GM18505 (cell line): ENCODE data around the gene TSEN54.
A peak's percentile ranks its signal among the peaks of the same experiment; 100 is the strongest.
"Not testable (repeated sequence)": the region's sequence is repeated elsewhere in the genome, so short reads cannot be mapped to it uniquely, and the experiment has no call there.

Experiments
- ATAC-seq: cut with Tn5 transposase; IDR thresholded peaks from one replicate; pipeline ENCODE4 v1.9.1; 2021; ENCODE audit not compliant: unreplicated experiment
- POLR2A ChIP-seq: IDR thresholded peaks from 4 replicates; pipeline ENCODE4 v1.6.1; 2011; ENCODE audit warnings: borderline replicate concordance; ENCODE audit not compliant: insufficient read depth, insufficient read length; ENCODE audit errors: extremely low read depth

Gene TSEN54

DNA sequence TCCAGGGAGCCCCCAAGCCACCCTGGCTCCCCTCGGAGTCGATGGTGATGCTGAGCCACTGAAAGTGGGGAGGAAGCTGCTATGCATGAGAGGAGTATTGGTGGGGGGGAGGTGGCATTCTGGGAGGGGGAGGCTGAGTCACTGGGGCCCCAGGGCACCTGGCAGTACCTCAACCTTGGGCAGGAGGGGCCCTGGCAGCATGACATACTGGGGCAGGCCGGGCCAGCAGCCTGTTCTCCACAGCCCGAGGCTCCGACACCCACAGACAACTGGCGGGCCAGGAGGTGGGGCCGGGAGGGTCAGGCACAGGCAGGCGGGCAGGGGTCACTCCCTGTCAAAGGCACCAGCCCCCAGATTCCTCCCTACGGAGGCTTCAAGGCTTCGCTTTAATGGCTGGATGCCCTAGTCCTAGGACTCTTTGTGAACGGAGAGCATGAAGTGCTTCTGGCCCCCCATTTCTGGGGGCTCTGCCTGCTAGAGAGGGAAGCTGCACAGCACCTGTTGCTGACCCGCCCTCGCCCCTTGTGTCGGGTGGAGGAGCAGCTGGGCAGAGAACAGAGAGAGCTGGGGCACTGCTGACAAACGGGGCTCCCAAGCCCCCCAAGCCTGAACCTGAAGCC lies 1.9 kb upstream of the TSEN54 start:
- no peak for TF ChIP-seq POLR2A
- no peak for ATAC-seq

DNA sequence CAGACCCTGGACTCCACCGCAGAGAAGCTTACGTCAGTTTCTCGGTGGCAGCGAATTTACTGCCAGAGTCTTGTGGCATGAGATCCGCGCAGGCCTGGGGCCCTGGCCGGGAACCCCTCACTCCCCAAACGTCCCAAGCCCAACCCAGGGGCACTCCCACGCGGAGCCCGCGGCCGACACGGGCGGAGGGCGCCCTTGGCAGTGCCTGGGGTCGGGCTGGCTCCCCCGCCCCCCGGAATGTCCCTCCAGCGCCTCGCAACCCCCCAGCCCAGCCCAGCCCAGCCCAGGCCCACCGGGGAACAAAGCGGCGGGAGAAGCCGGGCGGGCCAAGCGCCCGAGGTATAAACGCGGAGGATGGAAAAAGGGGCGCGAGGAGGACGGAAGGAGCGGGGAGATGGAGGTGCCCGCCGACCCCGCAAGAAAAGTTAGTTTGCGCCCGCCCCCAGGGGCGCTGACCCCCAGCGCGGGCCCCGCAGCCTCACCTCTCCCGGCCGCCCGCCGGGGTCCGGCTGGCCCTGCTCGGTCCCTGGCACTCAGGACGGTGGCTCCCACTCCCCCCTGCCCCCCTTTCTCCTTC lies 1.3 kb upstream of the TSEN54 start:
- no peak for ATAC-seq
- no peak for TF ChIP-seq POLR2A

DNA sequence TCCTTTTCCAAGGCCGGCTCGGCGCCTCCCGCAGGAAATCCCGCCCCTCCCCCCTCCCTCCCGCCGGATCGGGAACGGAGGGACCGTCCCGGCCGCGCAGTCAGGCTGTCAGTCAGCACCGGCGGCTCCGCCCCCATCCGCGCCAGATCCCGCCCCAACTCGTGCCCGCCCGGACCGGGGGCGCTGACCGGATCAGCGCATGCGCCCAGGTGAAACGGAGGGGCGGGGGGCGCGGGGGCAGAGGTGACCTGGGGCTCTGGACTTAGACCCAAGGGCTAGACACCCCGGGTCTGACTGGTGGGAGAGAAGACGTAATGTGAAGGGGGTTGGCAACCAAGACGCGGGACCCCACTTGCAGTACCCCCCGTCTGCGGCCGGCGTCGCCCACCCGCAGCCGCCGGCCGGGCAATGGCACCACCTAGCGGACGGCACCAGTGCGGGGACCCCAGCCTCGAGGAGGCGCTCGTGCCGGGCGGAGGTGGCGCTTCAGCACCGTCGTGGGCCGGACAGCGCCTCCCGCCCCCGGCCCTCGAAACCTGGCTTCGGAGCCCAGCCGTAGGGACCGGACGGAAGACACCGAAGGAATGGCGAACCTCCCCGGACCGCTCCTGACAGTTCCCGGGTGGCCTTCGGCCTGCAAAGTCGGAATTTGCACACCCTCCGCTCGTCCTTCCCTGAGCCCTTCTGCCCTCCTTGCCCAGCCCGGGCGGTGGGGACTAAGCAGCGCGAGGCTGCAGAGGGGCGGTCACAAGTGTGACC lies 653 bp upstream of the TSEN54 start, which contains the start of gene CASKIN2:
TSS of gene CASKIN2 (minus strand) at position 42 of the 759 bp plus-strand sequence. CDS start 1,733 bp downstream, outside the sequence.
- no peak for TF ChIP-seq POLR2A
- ATAC-seq = peak; percentile 47

DNA sequence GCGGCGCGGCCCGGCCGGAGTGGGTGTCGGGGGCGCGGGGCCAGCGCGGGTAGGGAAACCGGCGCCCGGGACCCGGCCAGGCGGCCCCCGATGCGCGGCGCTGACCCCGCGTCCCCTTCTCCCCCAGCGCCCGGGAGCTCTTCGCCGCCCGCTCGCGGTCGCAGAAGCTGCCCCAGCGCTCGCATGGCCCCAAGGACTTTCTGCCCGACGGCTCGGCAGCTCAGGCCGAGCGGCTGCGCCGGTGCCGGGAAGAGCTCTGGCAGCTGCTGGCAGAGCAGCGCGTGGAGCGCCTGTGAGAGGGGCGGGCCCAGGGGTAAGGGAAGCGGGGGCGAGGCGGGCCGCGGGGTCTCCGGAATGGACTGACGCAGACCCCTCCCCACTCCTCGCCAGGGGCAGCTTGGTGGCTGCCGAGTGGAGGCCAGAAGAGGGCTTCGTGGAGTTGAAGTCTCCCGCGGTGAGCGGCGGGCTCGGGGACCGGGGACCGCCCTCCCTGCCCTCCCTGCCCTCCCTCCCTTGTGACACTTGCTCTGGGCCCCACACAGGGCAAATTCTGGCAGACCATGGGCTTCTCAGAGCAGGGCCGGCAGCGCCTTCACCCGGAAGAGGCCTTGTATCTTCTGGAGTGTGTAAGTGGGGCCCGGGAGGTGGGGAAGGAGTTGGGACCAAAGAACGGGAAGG lies 430 bp downstream of the TSEN54 start:
- peak; percentile 18 for ATAC-seq
- TF ChIP-seq POLR2A = no peak

DNA sequence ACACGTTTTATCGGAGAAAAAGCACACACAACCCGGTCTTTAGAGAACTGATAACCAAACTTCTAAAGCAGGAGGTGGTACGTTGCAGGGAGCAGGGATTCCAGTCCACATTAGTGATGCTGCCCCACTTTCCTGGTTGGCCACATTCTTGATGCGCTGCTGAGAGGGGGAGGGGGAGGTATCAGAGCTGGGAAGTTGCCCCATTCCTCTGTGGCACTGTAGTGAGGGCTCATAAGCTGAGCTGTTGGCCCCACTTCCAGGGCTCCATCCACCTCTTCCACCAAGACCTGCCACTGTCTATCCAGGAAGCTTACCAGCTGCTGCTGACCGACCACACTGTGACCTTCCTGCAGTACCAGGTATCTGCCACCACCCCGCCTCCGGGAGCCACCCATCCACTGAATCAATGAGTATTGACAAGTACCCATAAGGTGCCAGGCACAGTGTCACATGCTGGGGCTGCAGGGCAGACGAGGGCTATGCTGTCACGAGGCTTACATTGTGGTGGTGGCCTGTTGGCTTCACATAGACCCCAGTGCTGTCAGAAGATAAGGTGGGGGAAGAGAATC lies 1.1 kb downstream of the TSEN54 start:
- ATAC-seq = no peak
- no peak for TF ChIP-seq POLR2A

DNA sequence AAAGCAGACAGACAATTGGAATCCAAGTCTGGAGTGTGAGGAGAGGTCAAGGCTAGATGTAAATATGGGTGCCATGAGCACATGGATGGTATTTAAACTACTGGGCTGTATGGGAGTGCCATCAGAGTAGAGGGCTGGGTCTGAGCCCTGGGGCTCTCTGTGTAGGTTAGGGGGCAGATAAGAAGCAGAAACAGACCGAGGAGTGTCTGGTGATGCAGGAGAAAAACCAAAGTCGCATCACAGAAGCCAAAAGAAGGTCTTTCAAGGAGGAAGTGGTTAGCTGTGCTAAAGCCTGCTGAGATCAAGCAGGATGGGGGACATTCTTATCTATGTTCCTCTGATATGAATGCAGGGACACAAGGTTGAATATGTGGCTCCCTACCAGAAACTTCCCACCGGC lies 1.9 kb downstream of the TSEN54 start:
- no peak for TF ChIP-seq POLR2A
- ATAC-seq = no peak

DNA sequence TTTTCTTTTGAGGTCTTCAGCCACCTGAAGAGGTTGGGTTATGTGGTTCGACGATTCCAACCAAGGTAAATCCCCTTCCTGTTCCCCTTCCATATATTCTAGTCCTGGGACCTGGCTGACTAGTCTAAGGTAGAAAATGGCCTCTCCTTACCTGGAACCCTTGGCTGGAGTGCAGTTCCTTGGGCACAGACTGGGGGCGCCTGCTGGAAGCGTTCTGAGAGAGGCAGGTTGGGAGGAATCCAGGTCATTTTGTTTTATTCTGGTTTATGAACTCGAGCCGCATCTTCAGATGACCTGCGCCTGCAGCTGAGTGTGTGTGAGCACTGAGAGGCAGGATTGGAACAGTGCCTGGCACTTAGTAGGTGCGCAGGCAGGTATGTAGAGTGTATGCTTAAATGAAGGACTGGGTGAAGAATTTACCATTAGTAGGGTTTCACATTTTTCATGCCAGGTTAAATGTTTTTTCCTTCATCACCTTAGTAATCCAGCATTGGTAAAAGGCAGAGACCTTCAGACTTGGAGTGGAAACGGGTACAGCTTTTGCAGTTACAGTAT lies 2.7 kb downstream of the TSEN54 start:
- no peak for ATAC-seq
- no peak for TF ChIP-seq POLR2A

DNA sequence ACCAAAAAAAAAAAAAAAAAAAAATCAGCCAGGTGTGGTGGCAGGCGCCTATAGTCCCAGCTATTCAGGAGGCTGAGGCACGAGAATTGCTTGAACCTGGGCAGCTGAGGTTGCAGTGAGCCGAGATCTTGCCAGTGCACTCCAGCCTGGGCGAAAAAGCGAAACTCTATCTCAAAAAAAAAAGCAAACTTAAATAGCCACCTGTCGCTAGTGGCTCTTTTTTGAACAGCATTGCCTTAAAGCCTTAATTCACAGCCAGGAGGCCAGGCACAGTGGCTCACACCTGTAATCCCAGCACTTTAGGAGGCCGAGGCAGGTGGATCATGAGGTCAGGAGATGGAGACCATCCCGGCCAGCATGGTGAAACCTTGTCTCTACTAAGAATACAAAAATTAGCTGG lies 4.1 kb downstream of the TSEN54 start:
- not testable (repeated sequence) for ATAC-seq

DNA sequence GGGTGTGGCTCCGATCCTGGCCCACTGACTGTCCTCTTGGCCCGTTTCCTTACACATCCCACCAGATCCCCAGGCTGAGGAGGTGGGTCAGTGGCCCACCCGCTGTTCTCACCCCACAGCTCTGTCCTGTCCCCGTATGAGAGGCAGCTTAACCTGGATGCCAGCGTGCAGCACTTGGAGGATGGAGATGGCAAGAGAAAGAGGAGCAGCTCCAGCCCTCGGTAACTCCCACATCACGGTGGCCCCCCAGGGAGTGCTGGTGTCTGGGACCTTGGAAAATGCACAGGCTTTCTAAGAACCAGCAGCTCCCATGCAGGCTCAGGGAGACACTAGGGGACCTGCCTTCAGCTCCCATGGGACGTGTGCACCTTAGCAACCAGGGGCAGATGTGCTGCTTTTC lies 5.0 kb downstream of the TSEN54 start:
- no peak for ATAC-seq
- no peak for TF ChIP-seq POLR2A

DNA sequence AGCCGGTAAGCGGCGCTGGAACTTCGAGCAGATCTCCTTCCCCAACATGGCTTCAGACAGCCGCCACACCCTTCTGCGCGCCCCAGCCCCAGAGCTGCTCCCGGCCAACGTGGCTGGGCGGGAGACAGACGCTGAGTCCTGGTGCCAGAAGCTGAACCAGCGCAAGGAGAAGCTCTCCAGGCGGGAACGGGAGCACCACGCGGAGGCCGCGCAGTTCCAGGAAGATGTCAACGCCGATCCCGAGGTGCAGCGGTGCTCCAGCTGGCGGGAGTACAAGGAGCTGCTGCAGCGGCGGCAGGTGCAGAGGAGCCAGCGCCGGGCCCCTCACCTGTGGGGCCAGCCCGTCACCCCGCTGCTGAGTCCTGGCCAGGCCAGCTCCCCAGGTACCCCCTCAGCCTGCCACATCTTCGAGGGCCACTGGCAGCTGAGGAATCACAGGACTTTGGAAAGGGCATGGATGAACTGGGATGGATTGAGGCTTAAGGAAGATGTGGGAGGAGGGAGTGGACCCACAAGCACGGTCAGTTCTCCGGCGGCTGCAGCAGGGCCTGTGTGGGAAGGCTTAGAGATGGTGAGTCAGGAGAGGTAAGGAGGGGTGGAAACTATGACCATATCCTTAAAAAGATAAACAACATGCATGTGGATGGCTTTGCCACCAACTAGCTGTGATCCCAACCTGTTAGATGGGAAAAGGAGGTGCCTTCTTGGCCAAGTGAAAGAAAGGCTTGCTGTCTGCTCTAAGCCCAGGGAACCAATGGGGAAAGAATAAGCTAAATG lies 5.8 kb downstream of the TSEN54 start:
- no peak for ATAC-seq
- TF ChIP-seq POLR2A = no peak

DNA sequence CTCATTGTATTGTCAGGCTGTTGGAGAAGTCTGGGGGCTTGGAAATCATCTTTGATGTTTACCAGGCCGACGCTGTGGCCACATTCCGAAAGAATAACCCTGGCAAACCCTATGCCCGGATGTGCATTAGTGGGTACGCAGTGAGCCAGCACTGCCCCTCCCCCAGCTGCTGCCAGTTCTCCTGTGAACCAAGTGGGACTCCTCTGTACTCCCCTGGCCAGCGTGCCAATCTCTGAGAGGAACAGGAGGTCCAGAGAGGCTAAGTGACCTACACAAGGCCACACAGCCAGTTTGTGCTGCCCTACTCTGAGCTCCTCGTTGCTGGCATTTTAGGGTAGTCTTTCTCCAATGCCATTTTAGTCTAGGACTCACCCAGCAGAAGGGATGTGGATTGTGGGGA lies 7.3 kb downstream of the TSEN54 start:
- TF ChIP-seq POLR2A = no peak
- ATAC-seq = no peak

DNA sequence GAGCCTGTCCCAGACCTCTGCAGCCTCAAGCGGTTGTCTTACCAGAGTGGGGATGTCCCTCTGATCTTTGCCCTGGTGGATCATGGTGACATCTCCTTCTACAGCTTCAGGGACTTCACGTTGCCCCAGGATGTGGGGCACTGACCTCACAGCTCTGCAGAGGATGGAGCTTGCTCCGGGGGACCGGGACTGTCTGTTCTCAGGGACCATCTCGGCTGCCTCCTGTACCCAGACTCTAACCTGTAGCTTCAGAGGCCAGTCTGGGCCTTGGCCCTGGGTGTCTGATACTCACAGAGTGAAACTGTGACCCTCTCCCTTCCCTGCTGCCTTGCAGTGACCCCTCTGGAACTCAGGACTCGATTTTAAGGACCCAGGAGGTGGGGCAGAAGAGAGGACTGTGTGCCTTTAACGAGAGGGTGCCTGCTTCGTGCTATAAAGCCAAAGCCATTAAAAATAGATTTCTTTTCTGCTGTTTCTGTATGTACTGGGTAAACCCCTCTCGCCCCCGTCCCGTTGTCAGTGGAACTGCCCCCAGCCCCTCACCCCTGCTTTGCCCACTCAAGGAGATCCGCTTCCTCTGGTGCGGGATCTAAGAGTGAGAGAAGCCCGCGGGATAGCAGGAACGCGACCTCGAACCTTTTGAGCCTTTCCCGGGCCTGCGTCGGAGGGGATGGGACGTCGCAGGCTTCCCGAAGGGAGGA lies 8.1 kb downstream of the TSEN54 start:
- ATAC-seq = no peak
- TF ChIP-seq POLR2A = no peak

DNA sequence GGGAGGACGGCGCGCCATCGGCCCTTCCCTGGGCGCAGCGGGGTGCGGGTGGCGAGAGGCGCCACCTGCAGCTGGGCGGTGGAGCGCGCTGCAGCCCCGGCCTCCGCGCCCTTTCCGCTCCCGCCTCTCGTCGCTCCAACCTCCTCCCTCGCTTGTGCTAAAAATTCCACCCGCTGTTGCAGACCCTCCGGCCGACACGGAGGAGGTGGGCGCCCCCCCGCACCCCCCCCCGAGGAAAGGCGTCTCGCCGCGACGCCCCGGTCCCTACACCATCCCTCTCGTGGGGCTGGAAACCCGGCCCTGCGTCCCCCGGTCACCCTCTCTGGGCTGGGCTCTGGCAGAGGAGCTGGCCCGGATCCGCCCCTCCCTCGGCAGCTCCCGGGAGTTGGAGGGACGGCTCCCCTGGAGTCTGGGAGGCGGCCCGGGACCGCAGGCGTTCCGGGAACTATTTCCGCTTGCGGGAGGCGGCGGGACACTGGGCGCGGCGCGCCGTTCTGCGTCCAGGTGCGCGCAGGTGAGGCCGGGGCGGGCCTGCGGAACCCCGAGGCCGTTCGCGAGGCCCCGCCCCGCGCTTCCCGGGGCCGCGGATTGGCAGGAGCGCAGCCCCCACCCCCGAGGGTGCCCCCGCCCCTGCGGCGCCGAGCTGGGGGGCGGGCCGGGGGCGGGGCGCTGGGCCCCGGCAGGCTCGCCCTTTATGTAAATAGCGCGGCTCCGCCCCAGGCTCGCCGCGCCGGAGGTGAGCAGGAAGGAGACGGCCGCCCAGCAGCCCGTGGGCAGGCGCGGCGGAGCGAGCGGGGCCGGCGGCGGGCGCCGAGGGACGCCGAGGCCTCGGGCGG lies 8.9 kb downstream of the TSEN54 start, which contains the start of gene LLGL2:
TSS of gene LLGL2 (plus strand) at position 728 of the 836 bp plus-strand sequence. CDS start 17,730 bp downstream, outside the sequence.
- peak; percentile 43 for TF ChIP-seq POLR2A
- ATAC-seq = peak; percentile 81
